Activated CD8-positive, alpha-beta memory T cell treated with anti-CD3 and anti-CD28 coated beads, Interleukin-2, amount 50 U/mL, for 4 hours (primary cell): Measurements from ENCODE around the gene NDRG3.
"Not testable (repeated sequence)": the region's sequence is repeated elsewhere in the genome, so short reads cannot be mapped to it uniquely, and the experiment has no call there.

Experiments
- DNase-seq: peaks from one replicate; pipeline ENCODE4 v3.0.0-alpha.2; 2020

Gene NDRG3

DNA sequence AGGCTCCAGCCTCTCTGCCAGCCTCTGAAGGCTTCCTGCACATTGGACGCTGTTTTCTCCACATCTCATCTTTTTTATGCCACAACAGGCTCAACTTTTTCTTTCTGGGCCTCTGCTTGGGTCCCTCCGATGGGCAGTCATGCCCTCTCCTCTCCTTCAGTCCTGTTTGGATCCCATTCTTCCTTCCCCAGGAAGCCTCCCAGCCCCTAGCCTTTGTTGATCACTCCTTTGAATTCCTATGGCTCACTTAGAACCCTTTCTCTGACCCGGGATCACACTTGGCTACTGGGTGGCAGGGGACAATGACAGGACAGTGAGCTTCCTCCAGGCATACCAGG lies 104.4 kb downstream of the NDRG3 start:
- DNase-seq, result no peak

DNA sequence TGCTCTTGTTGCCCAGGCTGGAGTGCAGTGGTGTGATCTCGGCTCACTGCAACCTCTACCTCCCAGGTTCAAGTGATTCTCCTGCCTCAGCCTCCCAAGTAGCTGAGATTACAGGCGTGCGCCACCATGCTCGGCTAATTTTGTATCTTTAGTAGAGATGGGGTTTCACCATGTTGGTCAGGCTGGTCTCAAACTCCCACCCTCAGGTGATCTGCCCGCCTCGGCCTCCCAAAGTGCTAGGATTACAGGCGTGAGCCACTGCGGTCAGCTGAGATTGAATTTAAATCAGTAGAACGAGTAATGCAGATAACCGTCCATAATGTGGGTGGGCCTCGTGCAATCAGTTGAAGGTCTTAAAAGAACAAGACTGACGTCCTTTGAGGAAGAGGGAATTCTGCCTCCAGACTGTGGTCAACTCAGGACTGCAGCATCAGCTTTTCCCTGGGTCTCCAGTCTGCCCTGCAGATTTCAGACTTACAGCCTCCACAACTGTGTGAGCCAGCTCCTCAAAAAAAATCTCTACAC lies 107.0 kb downstream of the NDRG3 start:
- DNase-seq, result not testable (repeated sequence)

DNA sequence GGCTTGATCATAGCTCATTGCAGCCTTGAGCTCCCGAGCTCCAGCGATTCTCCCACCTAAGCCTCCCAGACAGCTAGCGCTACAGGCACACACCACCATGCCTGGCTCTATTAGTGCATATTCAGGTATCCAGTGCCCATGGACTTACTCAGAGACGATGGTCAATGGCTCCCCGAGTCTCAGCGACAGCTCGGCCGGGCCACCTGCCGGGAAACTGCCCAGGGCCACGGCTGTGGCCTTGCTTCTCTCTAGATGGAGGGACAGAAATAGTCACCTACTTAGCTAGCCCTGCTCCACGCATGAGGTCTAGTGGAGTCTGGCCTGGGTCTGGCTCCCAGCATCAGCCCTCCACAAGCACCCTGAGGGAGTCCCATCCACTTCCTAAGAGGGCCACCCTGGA lies 111.5 kb downstream of the NDRG3 start:
- DNase-seq, result no peak

DNA sequence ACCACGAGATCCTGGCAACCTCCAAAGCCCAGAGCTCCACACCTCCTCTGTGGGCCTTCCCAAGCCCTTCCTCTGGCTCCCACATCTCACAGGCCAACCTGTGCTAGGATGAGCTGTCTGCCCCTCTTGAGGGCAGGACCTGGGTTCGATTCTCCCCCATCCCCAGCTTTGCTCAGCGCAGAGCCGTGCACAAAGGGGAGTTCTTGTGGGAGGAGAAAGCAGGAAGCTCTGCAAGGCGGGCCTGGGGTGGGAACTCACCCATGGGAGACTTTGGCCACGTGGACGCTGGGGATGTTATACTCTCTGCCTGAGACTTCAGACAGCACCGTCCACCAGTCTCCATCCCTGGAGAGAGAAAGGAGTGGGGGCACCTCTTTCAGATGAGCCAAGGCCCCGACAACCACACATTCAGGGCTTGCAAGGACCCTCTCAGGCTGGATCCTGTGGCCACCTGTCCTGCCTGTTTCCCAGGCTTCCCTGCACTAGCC lies 112.6 kb downstream of the NDRG3 start:
- DNase-seq, result no peak

DNA sequence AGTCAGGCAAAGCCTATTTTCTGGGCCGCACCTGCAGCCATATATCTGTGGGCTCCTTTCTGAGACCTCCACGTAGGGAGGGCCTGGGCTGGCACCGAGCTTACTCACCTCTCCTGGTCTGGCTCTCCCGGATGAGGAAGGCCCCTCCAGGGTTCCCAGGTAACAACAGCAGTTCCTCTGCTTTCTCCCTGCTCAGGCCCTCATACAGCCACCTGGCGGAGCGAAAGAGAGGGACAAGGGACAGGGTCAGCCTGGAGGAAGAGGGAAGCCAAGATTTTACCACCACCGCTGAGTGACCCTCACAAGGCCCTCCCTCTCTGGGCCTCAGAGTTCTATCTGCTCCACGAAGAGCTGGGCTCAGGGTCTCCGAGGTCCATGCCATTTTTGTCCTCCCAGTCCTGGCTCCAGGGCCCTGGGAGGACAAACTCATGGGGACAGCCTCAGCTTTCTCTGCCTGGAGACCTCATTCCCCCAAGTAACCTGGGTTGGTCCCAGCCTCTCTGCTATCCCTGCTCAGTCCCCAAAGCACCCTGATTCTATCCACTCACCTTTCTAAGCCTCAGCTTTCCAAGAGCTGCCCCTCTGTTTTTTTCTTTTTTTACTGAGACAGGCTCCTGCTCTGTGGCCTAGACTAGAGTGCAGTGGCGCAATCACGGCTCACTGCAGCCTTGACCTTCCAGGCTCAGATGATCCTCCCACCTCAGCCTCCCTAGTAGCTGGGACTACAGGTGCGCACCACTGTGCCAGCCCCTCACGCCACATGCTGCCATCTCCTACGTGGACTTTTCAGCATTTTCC lies 113.2 kb downstream of the NDRG3 start:
- no peak for DNase-seq

DNA sequence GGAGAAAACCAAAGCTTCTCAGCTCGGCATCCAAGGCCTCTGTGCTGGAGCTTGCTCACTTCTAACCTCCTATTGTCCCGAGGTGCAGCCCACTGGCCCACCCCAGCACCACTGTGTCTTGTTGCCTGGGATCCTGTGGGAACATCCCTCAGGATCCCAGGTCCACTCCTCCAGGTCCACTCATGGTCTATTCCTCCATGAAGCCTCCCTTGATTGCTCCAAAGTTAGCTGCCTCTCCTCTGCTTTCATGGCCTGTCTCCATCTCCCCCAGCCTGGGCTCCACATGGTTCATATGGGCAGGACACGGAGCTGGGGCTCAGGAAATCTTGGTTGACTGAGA lies 113.8 kb downstream of the NDRG3 start:
- no peak for DNase-seq

DNA sequence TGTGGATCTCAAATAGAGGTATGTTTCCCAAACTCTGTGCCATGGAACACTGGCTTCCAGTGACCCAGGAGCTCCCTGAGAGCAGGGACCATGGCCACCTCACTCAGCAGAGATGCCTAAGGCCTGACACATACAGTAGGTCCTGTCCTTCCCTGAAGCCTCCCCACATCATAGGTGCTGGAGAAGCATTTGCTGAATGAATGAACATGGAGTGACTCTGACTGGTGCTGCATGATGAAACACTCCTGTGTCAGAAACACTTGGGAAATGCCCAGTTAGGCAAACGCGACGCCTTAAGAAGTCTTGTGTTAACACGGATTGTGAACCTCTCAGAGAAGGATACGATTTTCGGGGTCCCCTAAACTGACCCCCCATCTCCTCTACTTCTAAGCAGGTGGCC lies 114.2 kb downstream of the NDRG3 start:
- DNase-seq, result no peak

DNA sequence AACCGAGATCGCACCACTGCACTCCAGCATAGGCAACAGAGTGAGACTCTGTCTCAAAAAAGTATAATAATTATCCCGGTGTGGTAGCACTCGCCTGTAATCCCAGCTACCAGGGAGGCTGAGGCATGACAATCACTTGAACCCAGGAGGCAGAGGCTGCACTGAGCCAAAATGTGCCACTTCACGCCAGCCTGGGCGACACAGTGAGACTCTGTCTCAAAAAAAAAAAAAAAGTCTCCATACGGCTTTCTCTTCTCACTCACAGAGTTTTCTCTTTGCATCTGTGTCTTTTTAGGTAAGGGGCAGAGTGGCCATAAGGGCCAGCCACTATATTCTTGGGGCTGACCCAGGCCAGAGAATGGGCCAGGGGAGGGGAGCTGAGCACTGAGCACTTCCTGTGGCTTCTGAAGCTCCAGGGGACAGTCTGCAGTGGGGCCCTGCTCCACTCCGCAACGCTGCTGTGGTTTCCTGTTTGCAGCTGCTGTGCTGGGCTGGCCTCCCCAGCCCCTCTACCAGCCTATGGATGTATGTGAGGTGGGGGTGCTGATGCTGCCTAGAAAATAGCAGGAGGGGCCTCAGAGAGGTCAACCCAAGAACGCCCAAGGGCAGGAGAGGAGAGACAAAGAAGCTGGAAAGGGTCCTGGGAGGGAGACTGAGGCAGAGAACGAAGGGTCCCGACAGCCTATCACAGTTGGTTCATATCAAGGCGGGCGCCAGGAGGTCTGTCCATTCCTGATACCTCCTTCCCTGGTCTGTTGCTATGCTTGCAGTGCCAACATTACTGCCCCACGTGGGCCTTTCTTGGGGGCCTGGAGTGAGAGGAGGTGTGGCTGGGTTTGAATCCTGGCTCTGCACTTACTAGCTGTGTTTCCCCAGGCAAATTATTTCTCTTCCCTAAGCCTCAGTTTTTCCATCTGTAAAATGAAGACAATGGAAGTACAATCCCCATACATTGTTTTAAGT lies 115.9 kb downstream of the NDRG3 start:
- DNase-seq, result peak; percentile 37

DNA sequence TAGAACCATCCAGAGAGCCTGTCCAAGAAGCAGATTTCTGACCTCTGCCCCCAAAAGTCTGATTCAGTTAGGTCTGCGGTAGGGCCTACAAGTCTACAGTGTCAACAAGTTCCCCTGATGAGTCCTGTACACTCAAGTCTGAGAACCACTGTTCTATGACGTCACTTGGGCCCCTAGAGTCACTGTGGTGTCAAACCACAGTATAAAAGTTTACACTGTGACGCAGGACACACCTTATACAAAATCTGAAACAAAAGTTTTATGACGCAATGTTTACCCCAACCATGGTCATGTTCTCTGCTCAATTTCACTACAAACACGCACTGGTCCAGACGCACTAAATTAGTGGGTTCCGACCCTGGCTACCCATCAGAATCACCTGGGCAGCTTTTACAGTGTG lies 117.8 kb downstream of the NDRG3 start:
- peak; percentile 34 for DNase-seq

DNA sequence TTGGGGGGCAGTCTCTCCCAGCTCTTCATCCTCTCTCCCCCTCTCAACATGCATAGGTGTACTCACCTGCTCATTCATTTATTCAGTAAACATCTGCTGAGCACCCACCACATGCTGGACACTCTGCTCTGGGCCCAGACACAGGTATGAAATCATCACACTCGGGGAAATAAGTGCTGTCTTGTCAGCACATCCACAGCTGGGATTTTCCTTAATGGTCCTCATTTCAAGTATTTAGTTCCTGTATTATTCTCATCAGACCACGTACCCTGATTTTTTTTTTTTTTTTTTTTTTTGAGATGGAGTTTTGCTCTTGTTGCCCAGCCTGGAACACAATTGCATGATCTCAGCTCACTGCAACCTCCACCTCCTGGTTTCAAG lies 121.0 kb downstream of the NDRG3 start:
- DNase-seq, result no peak

DNA sequence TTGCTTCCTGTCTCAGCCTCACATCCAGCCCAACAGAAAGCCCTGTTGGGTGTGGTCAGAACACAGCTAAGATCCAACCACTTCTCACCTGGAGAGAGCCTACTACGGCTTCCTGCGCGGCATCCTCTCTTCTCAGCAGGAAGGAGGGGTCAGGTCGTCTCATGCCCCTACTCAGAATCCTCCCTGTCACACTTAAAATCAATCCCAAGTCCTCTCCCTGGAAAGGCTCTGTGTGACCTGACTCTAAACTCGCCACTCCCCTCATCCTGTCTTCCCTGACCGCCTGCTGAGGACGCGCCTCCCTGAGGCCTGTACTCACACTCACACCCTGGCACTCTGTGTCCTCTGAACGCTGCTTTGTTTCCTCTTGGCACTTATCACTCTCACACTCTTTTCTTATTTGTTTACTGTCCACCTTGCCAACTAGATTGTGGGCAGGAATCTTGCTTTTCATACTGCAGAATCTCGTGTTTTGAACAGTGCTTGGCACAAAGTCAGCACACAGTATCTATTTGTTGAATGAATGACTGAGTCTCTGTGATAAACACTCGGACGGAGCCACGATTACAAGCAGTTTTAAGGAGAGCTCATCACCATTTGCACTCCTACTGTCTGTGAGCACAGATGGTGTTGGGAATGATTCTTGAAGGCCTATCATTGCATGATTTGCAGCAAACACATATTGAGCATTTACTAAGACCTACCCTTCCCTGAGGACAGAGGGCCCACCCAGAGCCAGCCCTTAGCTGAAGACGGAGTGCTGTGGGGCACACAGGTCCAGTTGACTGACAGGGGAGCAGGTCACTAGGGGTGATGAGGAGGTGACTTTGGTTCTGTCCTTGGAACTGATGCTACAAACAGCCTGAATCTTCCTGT lies 121.6 kb downstream of the NDRG3 start:
- DNase-seq, result no peak

DNA sequence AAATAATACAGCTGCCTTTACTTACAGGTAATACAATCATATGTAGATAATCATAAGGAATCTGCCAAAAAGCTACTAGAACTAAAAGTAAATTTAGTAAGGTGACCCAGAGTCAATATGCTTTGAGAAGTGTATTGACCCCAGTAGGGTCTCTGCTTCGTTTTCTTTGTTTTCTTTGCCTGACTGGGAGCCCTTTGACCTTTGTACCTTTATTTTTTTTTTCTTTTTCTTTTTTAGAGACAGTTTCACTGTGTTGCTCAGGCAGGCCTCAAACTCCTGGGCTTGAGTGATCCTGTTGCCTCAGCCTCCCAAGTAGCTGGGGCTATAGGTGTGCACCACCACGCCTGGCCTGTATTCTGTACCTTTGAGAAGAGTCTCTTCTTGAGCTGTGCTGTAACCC lies 122.4 kb downstream of the NDRG3 start:
- DNase-seq, result no peak

DNA sequence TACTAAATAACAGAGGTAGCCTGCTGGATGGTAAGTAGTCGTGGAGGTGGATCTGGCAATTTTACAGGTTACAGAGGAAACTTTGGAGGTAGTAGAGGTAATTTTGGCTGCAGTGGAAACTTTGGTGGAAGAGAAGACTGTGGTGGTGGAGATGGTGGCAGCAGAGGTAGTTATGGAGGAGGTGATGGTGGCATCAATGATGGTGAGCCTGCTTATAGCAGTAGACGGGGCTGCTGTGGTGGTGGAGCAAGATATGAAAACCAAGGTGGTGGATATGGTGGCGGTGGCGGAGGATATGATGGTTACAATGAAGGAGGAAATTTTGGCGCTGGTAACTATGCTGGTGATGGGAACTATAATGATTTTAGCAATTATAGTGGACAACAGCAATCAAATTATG lies 125.0 kb downstream of the NDRG3 start:
- DNase-seq, result no peak

DNA sequence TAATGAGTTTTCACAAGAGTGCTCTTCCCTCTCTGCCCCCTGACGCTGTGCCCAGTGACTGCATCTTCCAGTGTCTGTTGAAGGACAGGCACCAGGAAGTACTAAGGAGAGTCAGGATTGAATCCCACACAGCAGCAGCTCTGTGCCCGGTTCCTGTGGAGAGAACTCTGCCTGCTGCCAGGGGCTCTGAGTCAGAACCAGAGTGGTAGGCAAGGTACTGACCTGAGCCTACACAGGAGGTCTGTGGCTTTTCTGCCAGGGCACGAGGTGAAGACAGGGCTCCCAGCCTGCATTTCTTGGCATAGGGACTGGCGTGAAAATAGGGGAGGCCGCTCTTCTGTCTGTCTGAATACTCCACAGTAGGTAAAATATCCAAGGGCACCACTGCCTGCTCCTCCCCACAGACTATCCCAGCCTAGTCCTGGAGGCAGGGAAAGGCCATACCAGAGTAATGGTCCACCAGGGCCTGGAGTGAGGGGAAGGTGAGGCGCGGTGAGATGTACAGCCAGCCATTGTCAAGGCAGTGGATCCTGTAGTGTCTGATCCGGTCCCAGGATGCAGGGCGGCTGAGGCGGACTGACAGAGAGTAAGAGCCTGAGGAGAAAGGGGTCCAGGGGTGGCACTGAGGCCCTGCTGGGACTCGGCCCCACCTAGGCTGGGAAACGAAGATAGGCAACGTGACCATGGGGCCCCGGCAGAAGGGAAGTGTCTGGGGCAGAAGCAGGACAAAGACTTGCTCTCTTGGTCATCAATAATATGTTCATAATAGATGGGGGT lies 130.9 kb downstream of the NDRG3 start:
- DNase-seq, result no peak

DNA sequence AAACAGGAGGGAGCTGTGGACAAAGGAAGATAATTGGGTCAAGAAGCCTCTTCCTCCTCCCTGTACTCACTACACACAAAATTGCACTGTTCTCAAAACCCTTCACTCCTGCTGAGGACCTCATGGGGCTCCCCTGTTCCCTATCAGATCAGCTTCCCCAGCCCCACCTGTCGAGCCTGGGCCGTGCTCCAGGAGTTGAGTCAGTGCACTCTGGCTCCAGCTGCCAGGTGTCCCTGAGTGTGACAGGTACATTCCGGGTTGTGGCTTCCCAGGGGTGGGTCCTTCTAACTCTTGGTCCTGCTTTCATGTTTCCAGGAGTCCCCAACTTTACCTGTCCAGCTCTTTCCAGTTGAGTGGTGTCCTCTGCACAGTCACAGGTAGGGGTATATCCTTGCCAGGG lies 131.9 kb downstream of the NDRG3 start:
- DNase-seq, result no peak

DNA sequence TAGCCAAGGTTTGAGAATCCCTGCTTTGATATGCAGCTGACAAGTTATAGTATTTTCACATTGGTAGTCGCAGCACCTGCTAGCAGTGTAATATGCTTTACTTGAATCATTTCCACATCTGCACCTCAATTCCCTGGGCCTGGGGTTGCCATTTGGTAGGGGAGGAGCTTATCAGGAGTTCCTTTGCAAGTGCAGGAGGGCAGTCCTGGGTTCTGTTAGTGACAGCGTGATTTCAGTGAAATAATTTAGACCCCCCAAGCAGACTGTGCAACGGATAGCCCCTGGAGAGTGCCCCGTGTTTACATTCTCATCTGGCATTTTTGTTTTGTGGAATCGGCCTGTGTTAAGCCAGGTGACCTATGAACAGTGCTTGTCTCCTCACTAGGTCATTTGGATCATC lies 134.3 kb downstream of the NDRG3 start:
- DNase-seq, result no peak

DNA sequence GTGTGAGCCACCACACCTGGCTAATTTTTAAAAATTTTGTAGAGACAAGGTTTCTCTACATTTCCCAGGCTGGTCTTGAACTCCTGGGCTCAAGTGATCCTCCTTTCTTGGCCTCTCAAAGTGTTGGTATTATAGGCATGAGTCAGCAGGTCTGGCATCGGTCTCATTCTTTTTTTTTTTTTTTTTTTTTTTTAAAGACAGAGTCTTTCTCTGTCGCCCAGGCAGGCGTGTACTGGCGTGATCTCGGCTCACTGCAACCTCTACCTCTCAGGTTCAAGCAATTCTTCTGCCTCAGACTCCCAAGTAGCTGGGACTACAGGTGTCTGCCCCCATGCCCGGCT lies 137.5 kb downstream of the NDRG3 start:
- DNase-seq, result not testable (repeated sequence)

DNA sequence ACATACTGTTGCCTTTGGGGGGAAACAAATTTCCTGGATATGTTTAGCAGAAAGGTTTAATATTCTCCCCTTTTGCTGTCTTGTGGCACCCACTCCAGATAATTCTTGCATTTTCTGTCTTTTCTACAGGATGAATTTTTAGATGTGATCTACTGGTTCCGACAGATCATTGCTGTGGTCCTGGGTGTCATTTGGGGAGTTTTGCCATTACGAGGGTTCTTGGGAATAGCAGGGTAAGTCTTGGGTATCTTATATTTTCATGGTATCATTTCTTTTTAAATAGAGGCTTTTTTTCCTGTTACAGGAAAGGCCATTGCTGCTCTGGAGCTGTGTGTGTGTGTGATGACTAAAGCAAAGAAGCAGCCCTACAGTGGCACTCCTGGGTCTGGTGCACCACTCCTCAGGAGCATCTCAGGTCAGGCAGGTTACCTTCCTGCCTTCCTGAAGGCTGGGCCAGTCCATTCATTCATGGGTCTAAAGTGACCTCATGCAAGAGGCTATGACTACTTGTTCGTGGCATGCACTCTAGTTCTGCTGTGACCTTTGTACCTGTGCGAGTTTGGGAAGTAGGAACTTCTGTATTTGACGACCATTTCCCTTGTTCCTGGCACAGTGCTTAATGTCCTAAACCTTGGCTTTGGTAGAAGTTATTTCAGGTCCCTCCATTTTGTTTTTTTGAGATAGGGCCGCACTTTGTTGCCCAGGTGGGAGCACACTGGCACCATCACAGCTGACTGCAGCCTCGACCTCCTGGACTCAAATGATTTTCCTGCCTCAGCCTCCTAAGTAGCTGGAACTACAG lies 138.1 kb downstream of the NDRG3 start:
- no peak for DNase-seq

DNA sequence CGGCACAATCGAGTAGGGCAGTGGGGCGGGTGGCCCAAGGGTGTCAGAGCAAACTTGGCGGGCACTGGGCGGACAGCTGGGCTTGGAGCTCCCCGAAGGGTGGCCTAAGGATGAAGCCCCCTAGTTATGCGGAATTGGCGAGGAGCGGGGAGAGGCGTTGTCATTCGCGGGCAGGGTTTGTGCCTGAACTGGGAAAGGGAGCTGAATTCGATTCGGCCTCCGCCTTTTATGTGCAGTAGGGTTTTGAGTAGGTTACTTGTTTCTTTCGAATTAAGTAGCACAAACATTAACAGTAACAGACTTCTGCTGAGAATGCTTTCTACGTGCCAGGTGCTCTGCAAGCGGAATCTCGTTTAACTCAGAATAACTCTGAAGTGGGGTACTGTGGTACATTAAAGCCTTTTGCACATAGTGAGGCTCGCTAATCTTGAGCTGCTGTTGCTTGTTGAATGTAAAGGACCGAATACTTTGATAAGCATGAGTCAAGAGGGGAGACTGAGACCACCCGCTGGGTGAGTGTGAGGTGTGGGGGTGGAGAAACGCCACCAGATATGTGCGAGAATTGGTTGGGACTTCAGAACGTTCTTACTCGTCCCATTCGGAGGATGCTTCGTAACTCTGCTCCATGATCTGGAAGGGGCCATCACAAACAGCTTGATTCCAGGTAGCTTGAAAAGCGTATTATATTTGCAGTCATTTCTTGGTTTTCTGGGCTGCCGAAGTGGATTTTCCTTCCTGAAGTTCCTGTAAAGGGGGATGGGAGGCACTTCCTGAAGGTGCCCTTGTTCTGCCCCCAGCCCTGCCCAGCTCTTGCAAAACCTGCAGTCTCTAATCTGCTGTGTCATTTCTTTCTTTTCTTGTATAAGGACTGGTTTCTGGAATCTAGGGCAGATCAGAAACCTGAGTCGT lies 139.5 kb downstream of the NDRG3 start:
- no peak for DNase-seq
